CD4-positive, alpha-beta T cell (primary cell): Measurements from ENCODE around the gene IL20RA. TPM values are rescaled to one million over a fixed set of nuclear protein-coding genes. Genes with fewer than 3 reads are reported as not detected.

ENCODE experiments used
- ATAC-seq: fragments of 200-7000 bp; cut with Tn5 transposase; one replicate; pipeline ENCODE4 v1.10.0; 2022; ENCODE audit warnings: mild to moderate bottlenecking; ENCODE audit not compliant: poor library complexity
- CTCF ChIA-PET: fragments of 350-600 bp; sonication (Branson Sonifier 250); formaldehyde crosslinking; loops from one replicate; lab custom pipeline; 2021; ENCODE audit warnings: antibody characterized with exemption, inconsistent platforms; lab: Charles Lee
- POLR2A ChIA-PET: fragments of 350-600 bp; sonication (Branson Sonifier 250); formaldehyde crosslinking; loops from one replicate; lab custom pipeline; 2021; ENCODE audit warnings: antibody characterized with exemption, inconsistent platforms; lab: Charles Lee
- DNase-seq, 14 experiments: peaks; one replicate each; pipeline ENCODE4 v3.0.0-alpha.2; 2013 to 2020; ENCODE audit warnings: mixed read lengths in 2 of 14
- H3K27ac ChIP-seq, 2 donors: one replicate each; pipeline versions ENCODE4 v1.5.1 to v1.7.0; 2013; ENCODE audit warnings: low read length in 2 of 2, low read depth in 1 of 2, mild to moderate bottlenecking in 1 of 2
- H3K27me3 ChIP-seq, 2 experiments: 1 replicate in 1 of 2; 2 replicates in 1 of 2; pipeline versions ENCODE4 v1.6.1 to v1.7.0; 2013; ENCODE audit warnings: low read length in 2 of 2, control low read depth in 1 of 2, mild to moderate bottlenecking in 1 of 2, moderate library complexity in 1 of 2; ENCODE audit not compliant: insufficient read depth in 2 of 2, control insufficient read depth in 1 of 2
- H3K36me3 ChIP-seq: one replicate; pipeline ENCODE4 v1.6.1; 2013; ENCODE audit warnings: low read length, control low read depth; ENCODE audit not compliant: insufficient read depth
- H3K4me1 ChIP-seq: one replicate; pipeline ENCODE4 v1.6.1; 2013; ENCODE audit warnings: low read length, control low read depth; ENCODE audit not compliant: insufficient read depth
- H3K4me3 ChIP-seq: one replicate; pipeline ENCODE4 v1.5.1; 2013; ENCODE audit warnings: mild to moderate bottlenecking, low read length, moderate library complexity
- H3K9me3 ChIP-seq, 2 experiments: 1 replicate in 1 of 2; 2 replicates in 1 of 2; pipeline versions ENCODE4 v1.6.1 to v1.7.0; 2013; ENCODE audit warnings: low read length in 2 of 2, mild to moderate bottlenecking in 2 of 2, control low read depth in 1 of 2, moderate library complexity in 1 of 2; ENCODE audit not compliant: control insufficient read depth in 1 of 2, insufficient read depth in 1 of 2
- H3K27ac Mint-ChIP-seq: one replicate; pipeline ENCODE4 v1.8.0; 2020; ENCODE audit warnings: mixed read lengths
- H3K27me3 Mint-ChIP-seq: one replicate; pipeline ENCODE4 v1.8.0; 2021; ENCODE audit warnings: mixed read lengths
- H3K36me3 Mint-ChIP-seq: one replicate; pipeline ENCODE4 v1.8.0; 2021; ENCODE audit warnings: low read depth, mixed read lengths
- H3K4me1 Mint-ChIP-seq: one replicate; pipeline ENCODE4 v1.8.0; 2021; ENCODE audit warnings: low read depth, mixed read lengths
- H3K4me3 Mint-ChIP-seq: one replicate; pipeline ENCODE4 v1.8.0; 2020; ENCODE audit warnings: mild to moderate bottlenecking, mixed read lengths
- H3K9me3 Mint-ChIP-seq: one replicate; pipeline ENCODE4 v1.8.0; 2020; ENCODE audit warnings: mixed read lengths
- CTCF ChIP-seq: fragments of 200-600 bp; IDR thresholded peaks from one replicate; pipeline ENCODE4 v1.8.0; 2022; ENCODE audit warnings: antibody characterized with exemption, mild to moderate bottlenecking
- intact Hi-C, 2 experiments: fragments of 100-400 bp; cut with DNase I in 1 of 2; cut with micrococcal nuclease in 1 of 2; formaldehyde crosslinking; loops; one replicate each; pipeline versions ENCODE4 v1.15.1 to v1.9.0; 2023 to 2025; cut with DNase I, micrococcal nuclease
- total RNA-seq, 174 experiments: library from RNA in 2 of 174; stranded (reverse) in 2 of 174; gene quantifications; one replicate each; pipeline ENCODE4 v1.2.3 and lab custom pipeline; 2021 to 2026

Gene IL20RA
- total RNA-seq, 2 experiments from 2014 or later, result not detected

GRCh38 chr6:136995521-136995920 lies 49.2 kb downstream of the IL20RA start:
- Histone ChIP-seq H3K27ac (no peak overlapping the region), H3K4me1 (no peaks in the 10 kb centered on the region), H3K9me3 (no peaks in the 10 kb centered on the region), H3K4me3 (no peak overlapping the region), H3K27me3 (peaks cover 6 to 37% of the 10 kb centered on the region in 2 experiments), H3K36me3 (no peaks in the 10 kb centered on the region)
- DNase-seq (no peak), ATAC-seq (no peak)
- no peaks in the 10 kb centered on the region for H3K36me3 Mint-ChIP-seq
- ChIA-PET POLR2A (no interaction called here), CTCF (interaction anchor here (1.0 to 1.4 kb wide), 2 partner anchors 12 to 18 kb away, joined by 3 read pairs; no protein-coding TSS in a partner anchor)
- TF ChIP-seq CTCF, result no peak
- intact Hi-C loops, result no loop called here
- H3K27ac Mint-ChIP-seq, result no peak overlapping the region
- H3K4me1 Mint-ChIP-seq, result no peaks in the 10 kb centered on the region
- H3K4me3 Mint-ChIP-seq, result no peak overlapping the region
- H3K27me3 Mint-ChIP-seq, result peaks cover 70% of the 10 kb centered on the region
- H3K9me3 Mint-ChIP-seq, result no peaks in the 10 kb centered on the region

- H3K4me3 ChIP-seq, result no peak overlapping the region
- Mint-ChIP-seq H3K4me1 (peaks cover 4% of the 10 kb centered on the region), H3K9me3 (no peaks in the 10 kb centered on the region), H3K4me3 (no peak overlapping the region), H3K27ac (no peak overlapping the region), H3K36me3 (no peaks in the 10 kb centered on the region), H3K27me3 (peaks cover 73% of the 10 kb centered on the region)
- peaks cover 4% of the 10 kb centered on the region for H3K4me1 ChIP-seq
- ATAC-seq, result no peak
- no peak overlapping the region for H3K27ac ChIP-seq
- intact Hi-C loops, result no loop called here
- peaks cover 11 to 44% of the 10 kb centered on the region in 2 experiments for H3K27me3 ChIP-seq
- peaks cover 0 to 3% of the 10 kb centered on the region in 2 experiments for H3K9me3 ChIP-seq
- no peaks in the 10 kb centered on the region for H3K36me3 ChIP-seq
- DNase-seq, result no peak
- TF ChIP-seq CTCF, result no peak
- ChIA-PET CTCF (interaction anchor here (1.4 kb wide), 1 partner anchor 18 kb away, joined by 3 read pairs; no protein-coding TSS in a partner anchor), POLR2A (interaction anchor here (0.6 kb wide), 1 partner anchor 318 kb away, joined by 3 read pairs; no protein-coding TSS in a partner anchor)
Measured at GRCh38 chr6:136994782-136995181, 50.0 kb downstream of the IL20RA start.

GRCh38 chr6:136992113-136992512 lies 52.7 kb downstream of the IL20RA start:
- POLR2A ChIA-PET, result no interaction called here
- intact Hi-C loops, result no loop called here
- H3K9me3 Mint-ChIP-seq, result no peaks in the 10 kb centered on the region
- H3K4me1 Mint-ChIP-seq, result peaks cover 5% of the 10 kb centered on the region
- Histone ChIP-seq H3K27me3 (peaks cover 23 to 49% of the 10 kb centered on the region in 2 experiments), H3K4me3 (no peak overlapping the region), H3K27ac (no peak overlapping the region), H3K36me3 (no peaks in the 10 kb centered on the region), H3K4me1 (peaks cover 8% of the 10 kb centered on the region), H3K9me3 (peaks cover 0 to 7% of the 10 kb centered on the region in 2 experiments)
- no peaks in the 10 kb centered on the region for H3K36me3 Mint-ChIP-seq
- CTCF ChIA-PET, result no interaction called here
- TF ChIP-seq CTCF, result no peak
- H3K4me3 Mint-ChIP-seq, result no peak overlapping the region
- H3K27ac Mint-ChIP-seq, result no peak overlapping the region
- H3K27me3 Mint-ChIP-seq, result peaks cover 87% of the 10 kb centered on the region
- DNase-seq (no peak), ATAC-seq (no peak)
